NCI-H1048 (cell line): ENCODE measurements around the gene KDM4C.
"Not testable (repeated sequence)": the region's sequence is repeated elsewhere in the genome, so short reads cannot be mapped to it uniquely, and the experiment has no call there.

ENCODE experiments used
- DNase-seq: peaks from one replicate; lab custom pipeline; 2025; lab: John Stamatoyannopoulos, UW

KDM4C gene

DNA sequence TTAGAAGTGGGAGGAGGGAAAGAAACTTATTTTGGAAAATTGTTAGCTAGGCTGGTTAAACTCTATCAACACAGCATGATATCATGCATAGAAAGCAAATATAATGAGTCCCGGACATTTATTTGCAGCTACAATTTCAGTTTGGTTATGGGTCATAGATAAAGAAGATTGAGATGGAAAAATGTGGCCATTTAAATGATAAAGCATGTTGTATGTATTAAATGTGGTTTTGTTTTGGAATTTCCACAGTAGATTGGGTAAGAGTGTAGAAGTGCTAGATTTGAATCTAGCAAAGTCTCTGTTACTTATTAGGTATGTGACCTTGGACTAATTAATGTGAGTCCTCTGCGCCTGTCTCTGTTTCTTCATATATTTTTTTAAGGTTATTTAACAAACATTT, 217.4 kb downstream of the KDM4C start:
- no peak for DNase-seq

DNA sequence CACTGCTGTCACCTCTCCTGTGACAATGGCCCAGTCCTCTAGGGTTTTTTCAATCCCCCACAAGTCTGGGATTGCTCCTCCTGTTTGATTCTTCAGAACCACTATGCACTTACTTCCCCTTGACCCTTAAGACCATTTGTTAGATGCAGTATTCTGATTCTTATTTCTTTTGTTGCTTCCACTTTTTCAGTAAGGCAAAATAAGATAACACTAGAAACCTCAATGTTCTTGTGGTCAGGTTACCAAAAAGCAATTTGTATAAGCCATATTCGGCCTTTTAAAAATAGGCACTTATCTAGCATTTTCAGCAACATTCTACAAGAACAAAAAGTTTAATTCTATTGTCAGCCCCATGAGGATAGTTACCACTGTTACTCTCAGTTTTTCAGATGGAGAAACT, 220.0 kb downstream of the KDM4C start:
- no peak for DNase-seq

- no peak for DNase-seq
Measured at GRCh38 chr9:6978591-6978990, 220.8 kb downstream of the KDM4C start.

- DNase-seq = no peak
Measured at GRCh38 chr9:6984941-6985578, 227.3 kb downstream of the KDM4C start.

DNA sequence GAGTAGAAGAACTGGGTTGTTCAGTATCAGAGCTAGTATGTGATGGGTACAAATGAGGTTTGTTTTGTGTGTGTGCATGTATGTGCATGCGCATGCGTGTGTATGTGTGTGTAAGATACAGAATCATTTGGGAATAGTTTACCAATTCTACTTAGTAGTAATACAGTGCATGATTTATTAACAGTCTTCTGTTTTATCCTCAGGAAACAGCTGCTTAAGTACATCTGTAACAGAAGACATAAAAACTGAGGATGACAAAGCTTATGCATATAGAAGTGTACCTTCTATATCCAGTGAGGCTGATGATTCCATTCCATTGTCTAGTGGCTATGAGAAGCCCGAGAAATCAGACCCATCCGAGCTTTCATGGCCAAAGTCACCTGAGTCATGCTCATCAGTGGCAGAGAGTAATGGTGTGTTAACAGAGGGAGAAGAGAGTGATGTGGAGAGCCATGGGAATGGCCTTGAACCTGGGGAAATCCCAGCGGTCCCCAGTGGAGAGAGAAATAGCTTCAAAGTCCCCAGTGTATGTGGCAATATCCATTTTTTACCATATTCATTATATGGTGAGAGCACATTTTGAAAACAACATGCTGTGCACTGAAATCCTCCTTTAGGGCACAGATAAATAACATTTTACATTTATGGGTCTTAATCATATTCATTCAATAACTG, 228.5 kb downstream of the KDM4C start:
- DNase-seq = no peak

GRCh38 chr9:6987381-6987780, 229.6 kb downstream of the KDM4C start:
- DNase-seq = no peak

DNA sequence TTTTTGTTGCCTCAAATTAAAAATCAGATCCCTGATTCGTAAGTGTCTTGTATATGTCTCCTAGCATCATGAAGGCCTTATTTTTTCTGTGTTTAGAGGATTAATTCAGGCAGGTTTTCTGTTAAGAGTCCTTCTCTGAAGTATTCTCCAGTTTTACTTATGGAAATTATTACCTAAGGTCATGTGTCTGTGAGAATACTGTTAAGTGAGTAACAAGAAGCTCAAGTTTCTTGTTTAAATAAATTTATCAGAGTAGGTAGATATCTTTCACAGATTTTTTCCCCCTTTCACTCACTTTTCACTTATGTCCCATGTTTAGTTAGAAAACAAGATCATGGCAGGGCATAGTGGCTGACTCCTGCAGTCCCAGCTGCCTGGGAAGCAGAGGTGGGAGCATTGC, 233.6 kb downstream of the KDM4C start:
- no peak for DNase-seq

- DNase-seq = no peak
Measured at GRCh38 chr9:6996061-6996854, 238.5 kb downstream of the KDM4C start.

DNA sequence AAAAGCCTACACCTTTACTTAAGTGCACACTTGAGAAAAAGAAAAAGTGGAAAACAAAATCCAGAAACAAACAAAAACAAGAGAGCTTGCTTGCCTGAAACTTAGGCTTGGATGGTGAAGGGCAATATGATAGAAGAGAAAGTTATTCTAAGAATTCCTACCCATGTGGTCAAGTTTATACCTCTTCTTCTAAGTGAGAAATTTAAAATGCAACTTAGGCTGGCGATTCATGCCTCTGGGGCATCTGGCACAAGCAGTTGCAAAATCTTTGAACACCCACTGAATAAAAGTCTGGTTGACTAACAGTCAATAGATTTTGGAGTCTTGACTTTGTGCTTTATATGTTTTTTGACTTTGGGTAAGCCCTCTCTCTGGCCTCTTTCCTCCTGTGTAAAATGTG, 239.6 kb downstream of the KDM4C start:
- DNase-seq = no peak

- DNase-seq = no peak
Measured at GRCh38 chr9:6999794-7000193, 242.0 kb downstream of the KDM4C start.

DNA sequence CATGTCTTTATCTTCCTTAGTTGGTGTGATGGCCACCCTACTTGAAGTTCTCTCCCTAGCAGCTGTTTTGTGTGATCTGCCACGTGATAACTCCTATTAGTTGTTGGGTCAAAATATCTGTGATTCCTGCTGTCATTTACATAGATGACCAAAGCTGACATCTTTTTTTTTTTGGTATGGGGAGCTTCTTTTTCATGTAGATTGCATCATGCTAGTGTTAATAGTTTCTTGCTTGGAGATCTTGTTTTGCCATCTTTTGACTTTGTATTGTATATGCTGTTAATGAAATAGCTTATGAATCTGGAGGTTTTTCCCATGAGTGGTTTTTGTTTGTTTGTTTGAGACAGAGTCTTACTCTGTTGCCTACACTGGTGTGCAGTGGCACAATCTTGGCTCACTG, 243.8 kb downstream of the KDM4C start:
- no peak for DNase-seq

DNA sequence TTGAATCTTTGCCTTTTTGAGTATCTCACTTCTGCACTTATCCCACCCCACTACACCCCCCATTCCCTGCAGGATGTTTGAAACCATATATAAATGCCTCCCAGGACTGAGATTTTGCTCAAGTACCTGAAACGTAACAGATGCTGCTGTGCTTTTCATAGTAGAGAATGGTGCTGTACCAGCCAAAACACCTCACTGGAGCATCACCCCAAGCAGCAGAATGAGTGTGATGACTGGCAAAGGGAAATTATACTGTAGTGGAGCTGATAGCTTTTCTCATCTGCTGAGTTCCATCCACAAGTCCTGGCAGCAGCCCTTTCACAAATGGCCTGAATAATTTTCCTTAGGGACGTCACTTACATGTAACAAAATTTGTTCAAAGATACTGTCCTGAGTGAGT, 246.1 kb downstream of the KDM4C start:
- no peak for DNase-seq

DNA sequence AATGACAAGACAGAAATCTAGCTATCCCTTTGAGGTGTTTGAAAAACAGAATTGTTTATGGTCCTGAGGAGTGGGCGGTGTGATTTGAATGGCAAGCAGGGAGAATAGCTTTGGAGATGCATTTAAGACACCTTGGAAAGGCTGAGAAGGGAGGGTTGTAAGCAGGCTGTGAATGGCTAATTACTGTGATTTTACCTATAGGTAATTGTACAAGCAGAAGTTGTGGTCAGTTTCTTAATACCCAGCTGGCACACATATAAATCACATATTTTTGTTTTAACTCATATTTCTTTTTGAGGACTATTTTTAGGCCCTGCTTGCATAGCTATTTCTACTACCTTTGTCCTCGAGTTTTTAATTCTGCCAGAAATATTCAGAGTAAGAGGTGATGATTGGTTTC, 248.6 kb downstream of the KDM4C start:
- DNase-seq = no peak

GRCh38 chr9:7008411-7008810, 250.6 kb downstream of the KDM4C start:
- no peak for DNase-seq

- DNase-seq = no peak
Measured at GRCh38 chr9:7009065-7009464, 251.3 kb downstream of the KDM4C start.

- no peak for DNase-seq
Measured at GRCh38 chr9:7011395-7012067, 253.8 kb downstream of the KDM4C start.

- DNase-seq = no peak
Measured at GRCh38 chr9:7027996-7028395, 270.2 kb downstream of the KDM4C start.

DNA sequence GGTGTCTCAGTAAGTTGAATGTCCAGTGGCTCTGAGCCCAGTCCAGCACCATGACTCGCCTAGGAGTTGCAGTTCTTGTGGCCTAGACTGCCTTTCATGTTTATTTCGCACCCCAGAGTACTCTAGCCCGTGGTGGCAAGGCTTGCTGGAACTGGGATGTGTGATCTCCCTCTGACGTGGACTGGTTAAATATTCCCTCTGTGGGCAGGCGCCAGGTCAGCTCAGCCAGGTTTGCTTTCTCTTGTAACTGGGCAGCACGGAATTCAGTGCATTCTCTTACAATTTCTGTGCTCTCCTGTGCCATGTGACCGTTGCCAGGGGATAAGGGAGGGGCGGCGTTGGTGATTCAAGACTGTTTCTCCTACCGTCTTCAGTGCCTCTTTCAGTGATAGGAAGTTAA, 270.8 kb downstream of the KDM4C start:
- DNase-seq = no peak

DNA sequence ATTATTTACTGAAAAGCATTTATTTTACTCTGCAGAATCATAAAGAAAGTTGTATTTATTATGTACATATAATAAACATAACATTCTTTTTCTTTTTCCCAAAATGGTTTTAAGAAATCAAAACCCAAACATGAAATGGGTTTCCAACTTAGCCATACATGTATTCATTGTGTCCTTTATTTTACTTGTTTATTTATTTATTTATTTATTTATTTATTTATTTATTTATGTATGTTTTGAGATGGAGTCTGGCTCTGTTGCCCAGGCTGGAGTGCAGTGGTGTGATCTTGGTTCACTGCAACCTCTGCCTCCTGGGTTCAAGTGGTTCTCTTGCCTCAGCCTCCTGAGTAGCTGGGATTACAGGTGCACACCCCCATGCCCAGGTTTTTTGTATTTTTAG, 273.2 kb downstream of the KDM4C start:
- DNase-seq = not testable (repeated sequence)

DNA sequence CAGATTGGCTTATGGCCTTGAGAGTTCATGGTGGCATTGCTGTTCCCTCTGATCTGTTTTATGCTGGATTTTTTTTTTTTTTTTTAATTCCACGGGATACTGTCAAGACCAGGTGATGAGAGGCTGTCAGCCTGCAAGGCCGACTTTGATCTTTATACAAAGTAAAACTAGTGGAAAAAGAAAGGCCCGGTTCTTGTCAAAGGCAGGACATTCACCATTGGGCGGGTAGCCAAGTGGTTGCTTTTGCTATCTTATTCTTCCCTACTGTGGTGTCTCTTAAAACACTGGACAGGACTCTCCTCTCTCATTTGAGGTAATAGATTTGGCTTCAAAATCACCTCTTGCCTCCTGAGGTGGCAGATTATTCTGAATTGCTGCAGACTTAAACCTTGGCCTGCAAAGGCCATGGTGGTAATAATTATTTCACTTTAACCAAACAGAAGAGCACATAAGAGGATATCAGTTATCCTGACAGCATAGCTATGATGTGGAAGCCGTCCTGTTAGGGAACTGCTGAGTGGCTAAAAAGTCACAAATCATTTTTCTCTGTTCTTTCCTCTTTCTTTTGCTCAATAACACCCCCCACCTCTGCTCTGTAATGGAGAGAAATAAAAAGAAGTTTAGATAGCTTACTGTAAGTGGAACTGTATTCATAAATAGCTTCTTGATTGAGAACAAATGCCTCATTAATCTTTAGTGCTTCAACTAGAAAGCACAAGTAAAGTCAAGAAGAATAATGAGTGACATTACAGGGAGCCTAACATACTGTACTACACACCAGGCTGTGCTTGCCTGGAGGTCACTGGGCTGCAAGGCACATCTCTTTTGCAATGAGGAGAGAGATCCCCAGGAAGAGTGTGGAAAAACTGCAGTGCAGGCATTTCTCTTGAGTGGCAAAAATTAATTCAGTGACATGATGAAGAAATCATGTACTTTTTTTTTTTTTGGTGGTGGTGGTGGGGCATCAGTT, 275.6 kb downstream of the KDM4C start:
- no peak for DNase-seq

GRCh38 chr9:7037176-7037575, 279.4 kb downstream of the KDM4C start:
- DNase-seq = no peak

DNA sequence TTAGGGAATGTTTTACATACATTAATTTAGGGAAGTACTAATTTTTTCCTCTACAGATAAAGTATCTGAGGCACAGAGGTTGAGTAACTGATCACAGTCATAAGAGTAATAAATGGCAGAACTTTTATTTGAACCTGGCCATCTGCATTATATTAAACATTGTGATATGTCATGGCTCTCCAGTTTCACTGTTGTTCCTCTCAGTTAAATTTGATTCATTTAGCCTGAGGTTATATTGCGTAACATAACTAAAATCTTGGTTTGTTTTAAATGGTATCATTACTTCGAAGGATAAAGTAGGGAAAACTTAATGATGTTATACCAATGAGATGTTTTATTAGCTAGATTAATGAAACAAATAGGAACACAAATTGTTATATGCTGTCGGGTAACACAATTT, 284.4 kb downstream of the KDM4C start:
- DNase-seq = no peak
